Stimulated activated CD8-positive, alpha-beta memory T cell treated with anti-CD3 and anti-CD28 coated beads, Interleukin-12 subunit alpha, Interleukin-12 subunit beta, amount 100 ng/mL, for 24 hours (primary cell): ENCODE measurements around the gene JMJD6.
A peak's percentile ranks its signal among the peaks of the same experiment; 100 is the strongest.

ENCODE experiments used
- DNase-seq: peaks from one replicate; pipeline ENCODE4 v3.0.0-alpha.2; 2020; ENCODE audit errors: extremely low read depth

The JMJD6 gene

GRCh38 chr17:76697702-76698465, 28.5 kb downstream of the JMJD6 start:
- no peak for DNase-seq

- no peak for DNase-seq
Observed at GRCh38 chr17:76696763-76697701, 29.4 kb downstream of the JMJD6 start.

- no peak for DNase-seq
Observed at GRCh38 chr17:76695059-76695831, 31.2 kb downstream of the JMJD6 start.

- DNase-seq: no peak
Observed at GRCh38 chr17:76691379-76692191, 34.8 kb downstream of the JMJD6 start.

GRCh38 chr17:76690596-76691280, 35.7 kb downstream of the JMJD6 start:
- no peak for DNase-seq

- no peak for DNase-seq
Observed at GRCh38 chr17:76689859-76690258, 36.5 kb downstream of the JMJD6 start.

GRCh38 chr17:76688165-76688622, 38.2 kb downstream of the JMJD6 start:
- DNase-seq: no peak

- no peak for DNase-seq
Observed at GRCh38 chr17:76687298-76688164, 38.9 kb downstream of the JMJD6 start.

- no peak for DNase-seq
Observed at GRCh38 chr17:76686538-76687297, 39.7 kb downstream of the JMJD6 start.

GRCh38 chr17:76685846-76686245, 40.6 kb downstream of the JMJD6 start:
- DNase-seq: no peak

- DNase-seq: no peak
Observed at GRCh38 chr17:76685366-76685765, 41.0 kb downstream of the JMJD6 start.

GRCh38 chr17:76684756-76685155, 41.6 kb downstream of the JMJD6 start:
- DNase-seq: no peak

GRCh38 chr17:76683921-76684745, 42.3 kb downstream of the JMJD6 start:
- DNase-seq: no peak

GRCh38 chr17:76683011-76683755, 43.2 kb downstream of the JMJD6 start:
- no peak for DNase-seq

- no peak for DNase-seq
Observed at GRCh38 chr17:76682296-76682695, 44.1 kb downstream of the JMJD6 start.

GRCh38 chr17:76681222-76682137, 44.9 kb downstream of the JMJD6 start:
- DNase-seq: peak; percentile 19
